Measurements from ENCODE around the gene CH25H. TPM values are rescaled to one million over a fixed set of nuclear protein-coding genes. Genes with fewer than 3 reads are reported as not detected.
"Not testable (repeated sequence)": the region's sequence is repeated elsewhere in the genome, so short reads cannot be mapped to it uniquely, and the experiment has no call there.

Gene CH25H
- total RNA-seq, 1 experiment from 2014 or later = 0.22 TPM

DNA sequence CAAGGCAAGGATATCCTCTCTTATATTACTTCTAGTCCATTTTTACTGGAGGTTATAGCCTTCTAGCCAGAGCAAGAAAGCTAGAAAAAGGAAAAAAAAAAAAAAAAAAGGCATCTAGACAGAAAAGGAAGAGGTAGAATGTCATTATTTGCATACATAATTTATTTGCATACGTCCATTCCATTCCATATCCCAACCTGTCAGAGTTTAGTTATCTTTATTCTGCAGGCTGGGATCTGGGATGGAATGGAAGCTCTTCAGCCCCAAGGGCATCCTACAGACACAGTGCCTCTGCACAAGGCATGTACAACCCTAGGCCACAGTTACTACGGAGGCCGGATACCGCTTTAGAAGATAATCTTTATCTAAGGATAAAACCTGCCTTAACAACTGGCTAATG is 9.6 kb downstream of the CH25H start:
- DNase-seq = no peak
- no peak overlapping the region for H3K4me3 ChIP-seq
- H3K27me3 ChIP-seq = no peaks in the 10 kb centered on the region
- H3K9me3 ChIP-seq (replicated peaks) = no peaks in the 10 kb centered on the region
- no peak overlapping the region for H3K27ac ChIP-seq
- H3K4me1 ChIP-seq = no peaks in the 10 kb centered on the region
- H3K36me3 ChIP-seq = no peaks in the 10 kb centered on the region

DNA sequence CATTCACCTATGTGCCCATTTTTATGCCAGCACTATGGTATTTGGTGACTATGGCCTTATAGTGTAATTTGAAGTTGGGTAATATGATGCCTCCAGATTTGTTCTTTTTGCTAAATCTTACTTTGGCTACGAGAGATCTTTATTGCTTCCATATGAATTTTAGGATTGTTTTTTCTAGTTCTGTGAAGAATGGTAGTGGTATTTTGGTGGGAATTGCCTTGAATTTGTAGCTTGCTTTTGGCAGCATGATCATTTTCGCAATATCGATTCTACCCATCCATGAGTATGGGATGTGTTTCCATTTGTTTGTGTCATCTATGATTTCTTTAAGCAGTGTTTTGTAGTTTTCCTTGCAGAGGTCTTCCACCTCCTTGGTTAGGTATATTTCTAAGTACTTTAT is 15.8 kb downstream of the CH25H start:
- not testable (repeated sequence) for H3K4me3 ChIP-seq; DNase-seq; H3K4me1 ChIP-seq; H3K36me3 ChIP-seq; H3K27me3 ChIP-seq; H3K9me3 ChIP-seq (replicated peaks); H3K27ac ChIP-seq

DNA sequence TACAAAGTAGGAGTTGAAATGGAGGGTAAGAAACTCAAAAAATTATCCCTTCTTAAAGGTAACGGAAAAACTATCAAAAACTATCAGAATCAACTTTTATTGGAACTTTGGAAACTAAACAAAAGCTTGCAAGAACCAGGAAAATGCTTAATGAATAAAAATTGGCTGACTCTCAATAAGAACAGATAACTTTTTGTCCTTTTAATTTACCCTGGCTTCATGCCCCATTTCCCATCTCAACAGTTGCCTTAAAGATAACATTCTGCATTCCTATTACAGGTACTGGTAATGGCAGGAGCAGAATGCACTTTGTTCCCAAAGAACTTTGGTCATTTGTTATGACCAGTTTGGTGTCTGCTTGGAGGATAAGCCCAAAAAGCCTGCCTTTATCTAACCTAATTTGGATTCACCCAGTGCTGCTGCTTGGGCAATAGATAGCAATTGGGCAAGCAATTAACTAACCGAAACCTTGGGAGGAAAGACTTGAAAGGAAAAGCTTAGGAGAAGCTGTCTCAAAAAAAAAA is 17.8 kb downstream of the CH25H start:
- H3K27ac ChIP-seq = no peak overlapping the region
- H3K4me3 ChIP-seq = no peak overlapping the region
- no peaks in the 10 kb centered on the region for H3K9me3 ChIP-seq (replicated peaks)
- no peaks in the 10 kb centered on the region for H3K4me1 ChIP-seq
- H3K36me3 ChIP-seq = no peaks in the 10 kb centered on the region
- no peak for DNase-seq
- H3K27me3 ChIP-seq = no peaks in the 10 kb centered on the region

DNA sequence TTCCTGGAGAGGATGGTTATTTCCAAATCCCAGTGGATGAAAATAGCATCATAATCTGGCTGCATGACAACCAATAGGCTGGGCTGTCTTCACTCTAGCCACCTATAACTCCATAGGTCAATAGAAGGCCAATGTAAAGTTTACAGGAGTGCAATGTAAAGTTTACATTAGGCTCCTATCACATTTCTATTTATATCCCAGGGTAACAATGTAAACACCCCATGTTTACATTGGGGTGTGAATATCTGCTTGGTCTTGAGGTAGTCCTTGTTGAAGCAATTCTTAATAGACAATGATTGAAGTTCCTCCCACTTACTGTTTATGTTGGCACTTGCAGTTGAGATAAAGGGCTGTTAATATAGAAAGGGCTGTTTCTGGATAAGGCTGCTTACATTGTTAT is 21.5 kb downstream of the CH25H start:
- Histone ChIP-seq H3K36me3 (no peaks in the 10 kb centered on the region), H3K4me3 (no peak overlapping the region)
- DNase-seq = no peak

DNA sequence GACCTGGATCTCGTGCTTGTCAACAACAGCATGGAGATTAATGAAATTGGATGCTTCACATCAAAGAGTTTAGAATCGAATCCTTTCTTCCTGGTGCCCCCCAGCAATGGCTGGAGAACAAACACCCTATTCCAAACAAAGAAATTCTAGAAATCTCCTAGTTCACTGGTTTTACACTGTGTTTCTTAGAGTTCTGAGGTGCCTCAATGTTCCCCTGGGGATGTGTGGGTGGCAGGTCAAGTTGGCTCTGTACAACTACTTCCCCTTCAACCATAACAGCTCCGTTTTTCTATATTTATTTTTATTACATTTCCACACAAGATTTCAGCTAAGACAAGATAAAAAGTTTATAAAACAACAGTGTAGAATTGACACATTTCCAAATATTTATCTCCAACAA is 22.5 kb downstream of the CH25H start:
- H3K27ac ChIP-seq = no peak overlapping the region
- no peaks in the 10 kb centered on the region for H3K27me3 ChIP-seq
- H3K4me3 ChIP-seq = no peak overlapping the region
- no peak for DNase-seq
- H3K4me1 ChIP-seq = no peaks in the 10 kb centered on the region
- H3K9me3 ChIP-seq (replicated peaks) = no peaks in the 10 kb centered on the region
- no peaks in the 10 kb centered on the region for H3K36me3 ChIP-seq

More for the DNA sequence above, 21.5 kb downstream of the CH25H start:
- no peaks in the 10 kb centered on the region for H3K9me3 ChIP-seq (replicated peaks)
- no peak overlapping the region for H3K27ac ChIP-seq
- no peaks in the 10 kb centered on the region for H3K4me1 ChIP-seq
- no peaks in the 10 kb centered on the region for H3K27me3 ChIP-seq

DNA sequence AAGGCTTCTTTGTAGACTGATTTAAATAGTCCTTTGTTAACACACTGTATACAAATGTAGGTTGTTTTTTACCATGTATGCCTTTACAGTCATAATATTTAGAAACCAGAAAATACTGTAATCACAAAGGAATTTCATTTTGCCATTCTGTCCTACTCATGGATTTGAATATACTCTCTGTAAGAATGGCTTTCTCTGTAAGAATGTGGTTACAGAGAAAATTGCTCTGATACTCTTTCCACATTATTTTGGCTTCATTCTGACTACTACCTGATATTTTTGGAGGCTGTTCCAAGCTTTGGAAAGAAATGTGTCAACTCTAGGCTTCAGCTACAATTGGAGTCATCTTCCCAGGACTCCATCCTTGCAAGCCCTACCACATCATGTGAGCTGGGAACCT is 23.5 kb downstream of the CH25H start:
- DNase-seq = no peak
- H3K36me3 ChIP-seq = no peaks in the 10 kb centered on the region
- no peak overlapping the region for H3K27ac ChIP-seq
- H3K9me3 ChIP-seq (replicated peaks) = no peaks in the 10 kb centered on the region
- no peak overlapping the region for H3K4me3 ChIP-seq
- H3K27me3 ChIP-seq = no peaks in the 10 kb centered on the region
- H3K4me1 ChIP-seq = no peaks in the 10 kb centered on the region

DNA sequence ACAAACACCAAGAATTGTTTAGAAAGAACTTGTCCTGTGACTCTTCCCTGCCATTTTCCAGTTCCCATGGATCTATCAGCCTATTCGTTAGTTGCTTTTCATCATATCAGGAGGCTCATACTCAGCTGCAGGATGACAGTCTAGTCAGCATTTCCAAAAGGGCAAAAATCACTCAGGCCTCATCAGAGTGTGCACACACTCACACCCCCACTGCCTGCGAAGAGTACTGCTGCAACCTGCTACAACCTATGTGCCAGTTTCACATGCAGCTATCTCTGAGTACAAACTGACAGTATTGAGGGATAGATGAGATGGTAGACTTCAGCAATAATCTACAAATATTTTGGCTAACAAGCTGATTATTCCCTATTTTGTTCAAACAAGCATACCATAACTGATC is 24.2 kb downstream of the CH25H start:
- Histone ChIP-seq H3K36me3 (no peaks in the 10 kb centered on the region), H3K27ac (no peak overlapping the region), H3K4me1 (no peaks in the 10 kb centered on the region), H3K4me3 (no peak overlapping the region), H3K9me3 (replicated peaks) (no peaks in the 10 kb centered on the region), H3K27me3 (no peaks in the 10 kb centered on the region)
- DNase-seq = no peak

DNA sequence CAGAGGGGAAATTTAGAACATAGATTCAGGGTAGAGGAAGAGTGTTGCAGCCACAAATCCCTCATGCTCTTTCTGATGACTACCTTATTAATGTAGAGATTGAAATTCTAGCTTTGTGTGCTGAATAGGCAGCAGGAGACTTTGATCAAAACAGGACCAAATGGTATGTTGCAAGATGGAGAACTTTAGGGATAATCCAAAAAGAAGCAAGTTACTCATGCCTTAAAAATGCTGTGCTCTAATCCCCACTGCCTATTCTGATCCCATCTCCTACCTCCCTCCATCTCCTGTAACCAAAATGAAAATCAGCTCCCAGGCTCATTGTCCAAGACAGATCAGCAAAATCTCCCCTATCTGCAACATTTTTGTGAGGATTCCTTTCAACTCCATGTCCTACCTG is 31.3 kb downstream of the CH25H start:
- Histone ChIP-seq H3K27me3 (no peaks in the 10 kb centered on the region), H3K4me1 (no peaks in the 10 kb centered on the region), H3K4me3 (no peak overlapping the region), H3K27ac (no peak overlapping the region), H3K36me3 (no peaks in the 10 kb centered on the region), H3K9me3 (replicated peaks) (no peaks in the 10 kb centered on the region)
- DNase-seq = no peak

DNA sequence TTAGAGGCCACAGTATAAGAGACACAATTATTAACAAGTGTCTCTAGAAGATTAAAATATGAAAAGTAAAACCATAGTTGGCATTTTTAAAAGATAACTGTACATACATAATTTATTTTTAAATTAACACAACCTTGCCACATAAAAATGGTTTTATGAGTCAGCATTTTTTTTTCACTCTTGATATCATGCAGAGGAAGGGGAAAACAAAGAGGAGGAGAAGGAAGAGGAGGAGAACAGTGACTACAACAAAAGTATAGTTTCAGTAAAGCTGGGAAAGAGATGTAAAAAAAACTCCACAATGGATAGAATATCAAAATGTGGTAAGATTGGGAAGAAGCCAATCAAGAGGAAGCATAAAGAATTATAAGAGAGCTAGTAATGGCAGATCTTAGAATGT is 34.0 kb downstream of the CH25H start:
- DNase-seq = no peak
- H3K4me1 ChIP-seq = no peaks in the 10 kb centered on the region
- H3K4me3 ChIP-seq = no peak overlapping the region
- H3K9me3 ChIP-seq (replicated peaks) = no peaks in the 10 kb centered on the region
- H3K36me3 ChIP-seq = no peaks in the 10 kb centered on the region
- no peaks in the 10 kb centered on the region for H3K27me3 ChIP-seq
- H3K27ac ChIP-seq = no peak overlapping the region

DNA sequence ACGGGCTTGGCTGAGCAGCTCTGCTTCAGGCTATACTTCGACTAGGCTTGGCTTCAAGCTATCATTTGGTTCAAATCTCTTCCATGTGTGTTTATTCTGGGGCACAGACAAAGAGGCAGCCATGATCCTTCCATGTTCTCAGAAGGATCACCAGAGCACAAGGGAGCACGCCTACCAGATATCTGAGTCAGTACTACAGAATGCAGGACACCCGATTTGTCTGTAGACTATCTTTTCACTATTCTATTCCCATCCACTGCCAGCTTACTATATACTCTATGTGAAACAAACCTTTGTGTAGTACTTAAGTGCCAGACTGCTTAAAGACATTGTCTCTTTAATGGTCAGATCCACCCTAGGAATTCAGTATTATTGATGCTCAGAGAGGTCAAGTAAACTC is 35.1 kb downstream of the CH25H start:
- Histone ChIP-seq H3K27ac (no peak overlapping the region), H3K36me3 (no peaks in the 10 kb centered on the region), H3K9me3 (replicated peaks) (no peaks in the 10 kb centered on the region), H3K4me1 (no peaks in the 10 kb centered on the region), H3K27me3 (no peaks in the 10 kb centered on the region), H3K4me3 (no peak overlapping the region)
- no peak for DNase-seq

DNA sequence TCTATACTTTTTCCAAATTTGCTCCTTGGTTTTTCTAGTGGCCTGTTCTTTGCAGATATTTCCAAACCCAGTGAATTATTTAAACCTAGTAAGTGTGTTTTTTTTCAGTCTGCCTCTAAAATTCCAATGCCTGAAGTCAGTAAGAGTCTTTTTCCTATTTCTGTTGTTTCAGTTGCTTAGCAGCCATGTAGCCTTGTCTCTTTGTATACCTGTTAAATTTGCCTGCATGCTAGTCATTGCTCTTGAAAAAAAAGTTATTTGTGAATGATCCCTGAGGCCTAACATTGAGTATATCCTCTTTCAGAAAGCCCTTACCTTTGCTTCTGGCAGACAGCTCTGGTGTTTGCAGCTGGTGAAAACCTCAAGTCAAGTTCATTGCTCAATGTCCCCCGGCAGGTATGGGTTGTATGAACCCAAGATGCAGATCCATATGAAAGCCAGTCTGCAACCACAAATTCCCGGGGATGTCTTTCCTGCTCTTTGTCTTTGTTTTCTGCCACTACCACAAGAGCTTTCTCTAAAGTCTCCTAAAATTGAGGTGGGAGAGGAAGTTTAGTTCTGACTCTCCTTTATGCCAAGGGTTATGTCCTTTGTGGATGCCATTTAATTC is 35.7 kb downstream of the CH25H start:
- Histone ChIP-seq H3K4me3 (no peak overlapping the region), H3K27me3 (no peaks in the 10 kb centered on the region), H3K27ac (no peak overlapping the region), H3K36me3 (no peaks in the 10 kb centered on the region), H3K4me1 (no peaks in the 10 kb centered on the region), H3K9me3 (replicated peaks) (no peaks in the 10 kb centered on the region)
- DNase-seq = no peak

DNA sequence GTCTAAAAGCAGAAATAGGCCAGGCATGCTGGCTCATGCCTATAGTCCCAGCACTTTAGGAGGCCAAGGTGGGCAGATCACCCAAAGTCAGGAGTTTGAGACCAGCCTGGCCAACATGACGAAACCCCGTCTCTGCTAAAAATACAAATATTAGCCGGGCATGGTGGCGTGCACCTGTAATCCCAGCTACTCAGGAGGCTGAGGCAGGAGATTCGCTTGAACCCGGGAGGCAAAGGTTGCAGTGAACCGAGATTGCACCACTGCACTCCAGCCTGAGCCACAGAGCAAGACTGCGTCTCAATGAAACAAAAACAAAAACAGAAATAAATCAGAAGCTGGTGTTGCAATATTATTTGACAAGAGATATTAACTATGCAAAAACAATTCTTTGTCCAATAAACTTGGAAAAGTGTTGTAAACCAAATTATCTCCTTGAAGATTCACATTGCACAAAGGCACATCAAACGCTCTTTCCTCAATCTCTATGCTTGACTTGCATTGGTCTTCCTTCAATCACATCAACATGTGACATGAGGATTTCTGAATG is 38.7 kb downstream of the CH25H start:
- not testable (repeated sequence) for H3K4me3 ChIP-seq; H3K9me3 ChIP-seq (replicated peaks); H3K27ac ChIP-seq; H3K36me3 ChIP-seq; H3K4me1 ChIP-seq; H3K27me3 ChIP-seq; DNase-seq

DNA sequence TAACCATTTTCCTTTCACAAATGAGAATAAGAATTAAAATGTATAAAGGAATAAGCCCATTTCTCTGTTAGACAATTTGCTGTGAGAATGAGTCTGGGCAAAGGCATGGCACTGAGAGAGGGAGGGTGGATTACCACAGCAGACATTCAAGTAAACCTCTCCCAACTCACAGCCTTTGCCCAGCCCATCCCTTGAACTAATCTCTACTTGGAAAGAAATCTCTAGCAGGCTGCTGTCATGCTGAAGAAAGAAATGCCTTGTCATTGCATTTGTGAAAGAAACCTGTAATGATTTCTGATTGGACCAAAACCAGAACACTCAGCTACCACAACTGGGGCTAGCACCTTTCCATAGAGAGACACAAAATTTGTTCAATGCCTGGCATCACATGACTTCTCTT is 39.2 kb downstream of the CH25H start:
- Histone ChIP-seq H3K27me3 (no peaks in the 10 kb centered on the region), H3K4me3 (no peak overlapping the region), H3K9me3 (replicated peaks) (no peaks in the 10 kb centered on the region), H3K4me1 (no peaks in the 10 kb centered on the region), H3K36me3 (no peaks in the 10 kb centered on the region), H3K27ac (no peak overlapping the region)
- DNase-seq = no peak

DNA sequence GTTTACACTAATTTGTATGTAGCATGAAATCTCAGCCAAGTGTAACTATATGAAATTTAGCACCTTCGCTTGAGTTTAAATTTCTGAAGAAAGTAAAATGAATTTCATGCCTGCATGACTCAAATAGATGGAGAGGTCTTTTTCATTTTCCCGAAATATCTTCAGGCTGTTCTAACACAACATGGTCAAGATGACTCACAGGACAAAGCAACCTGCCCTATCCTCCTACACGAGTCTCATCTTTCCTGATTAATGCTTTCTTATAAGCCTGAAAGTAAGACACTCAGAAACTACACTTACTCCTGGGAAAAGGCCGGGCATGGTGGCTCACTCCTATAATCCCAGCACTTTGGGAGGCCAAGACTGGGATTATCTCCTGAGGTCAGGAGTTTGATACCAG is 41.2 kb downstream of the CH25H start:
- no peaks in the 10 kb centered on the region for H3K27me3 ChIP-seq
- no peaks in the 10 kb centered on the region for H3K4me1 ChIP-seq
- H3K36me3 ChIP-seq = no peaks in the 10 kb centered on the region
- H3K27ac ChIP-seq = no peak overlapping the region
- H3K4me3 ChIP-seq = no peak overlapping the region
- no peaks in the 10 kb centered on the region for H3K9me3 ChIP-seq (replicated peaks)
- no peak for DNase-seq

DNA sequence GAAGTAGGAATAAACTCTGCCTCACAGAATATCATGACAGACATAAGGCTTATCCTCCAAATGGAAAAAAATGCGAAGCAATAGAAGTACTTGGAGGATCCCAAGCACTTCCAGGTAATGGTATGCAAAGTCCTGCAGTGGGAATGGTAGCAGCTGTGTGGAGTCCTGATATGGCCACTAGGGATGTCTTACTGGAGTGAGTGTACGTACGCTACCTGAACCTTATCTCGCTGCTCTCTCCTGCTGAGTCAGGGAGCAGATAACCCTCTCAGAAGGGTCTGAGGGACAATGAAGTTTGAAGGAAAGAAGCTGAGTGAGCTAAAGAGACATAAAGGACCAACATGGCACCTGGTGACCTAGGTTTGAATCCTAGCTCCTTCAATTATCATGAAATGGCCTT is 42.2 kb downstream of the CH25H start:
- Histone ChIP-seq H3K4me1 (no peaks in the 10 kb centered on the region), H3K9me3 (replicated peaks) (no peaks in the 10 kb centered on the region), H3K27me3 (no peaks in the 10 kb centered on the region), H3K27ac (no peak overlapping the region), H3K36me3 (no peaks in the 10 kb centered on the region), H3K4me3 (no peak overlapping the region)
- no peak for DNase-seq

DNA sequence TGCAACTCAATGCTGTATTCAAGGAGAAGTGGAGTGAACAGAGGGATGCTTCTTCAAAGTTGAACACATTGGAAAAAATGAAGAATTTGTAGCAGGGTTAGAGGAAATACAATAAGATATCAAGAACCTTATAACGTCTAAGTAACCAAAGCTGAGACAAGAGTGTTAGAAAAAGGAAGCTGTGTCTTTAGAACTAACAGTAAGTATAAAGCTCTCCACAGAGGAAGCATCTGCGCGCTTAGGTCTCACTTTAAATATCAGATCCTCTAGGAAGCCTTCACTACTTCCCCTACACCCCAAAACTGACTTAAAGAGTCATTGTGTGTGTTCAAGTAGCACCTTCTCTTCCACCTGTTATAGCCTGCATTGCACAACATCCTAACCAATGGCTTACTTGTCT is 43.0 kb downstream of the CH25H start:
- no peaks in the 10 kb centered on the region for H3K36me3 ChIP-seq
- no peak overlapping the region for H3K27ac ChIP-seq
- no peak overlapping the region for H3K4me3 ChIP-seq
- no peaks in the 10 kb centered on the region for H3K9me3 ChIP-seq (replicated peaks)
- no peaks in the 10 kb centered on the region for H3K27me3 ChIP-seq
- no peaks in the 10 kb centered on the region for H3K4me1 ChIP-seq
- DNase-seq = no peak
